H9 (cell line): ENCODE measurements around the gene RNF145. TPM values are rescaled to one million over a fixed set of nuclear protein-coding genes. Genes with fewer than 3 reads are reported as not detected.

ENCODE experiments used
- DNase-seq: peaks from one replicate; pipeline ENCODE4 v3.0.0-alpha.2; 2017
- H2AFZ ChIP-seq: one replicate; pipeline ENCODE4 v1.6.1; 2013; ENCODE audit warnings: mild to moderate bottlenecking, low read length, control low read depth, moderate library complexity
- H2AK5ac ChIP-seq: 2 replicates; pipeline ENCODE4 v1.6.1; 2013; ENCODE audit warnings: low read length, control low read depth, mixed read lengths; ENCODE audit not compliant: insufficient read length
- H2BK120ac ChIP-seq: one replicate; pipeline ENCODE4 v1.6.1; 2013; ENCODE audit warnings: low read depth, mild to moderate bottlenecking, low read length, control low read depth, inconsistent platforms; ENCODE audit not compliant: poor library complexity, severe bottlenecking
- H2BK12ac ChIP-seq: 2 replicates; pipeline ENCODE4 v1.6.1; 2013; ENCODE audit warnings: low read length, control low read depth, mixed read lengths, low read depth; ENCODE audit not compliant: insufficient read length
- H2BK15ac ChIP-seq: 2 replicates; pipeline ENCODE4 v1.6.1; 2013; ENCODE audit warnings: low read depth, low read length, control low read depth
- H2BK20ac ChIP-seq: one replicate; pipeline ENCODE4 v1.6.1; 2013; ENCODE audit warnings: low read depth, mild to moderate bottlenecking, low read length, control low read depth, inconsistent platforms; ENCODE audit not compliant: poor library complexity, severe bottlenecking
- H2BK5ac ChIP-seq: 2 replicates; pipeline ENCODE4 v1.6.1; 2013; ENCODE audit warnings: low read length, control low read depth, mixed read lengths; ENCODE audit not compliant: insufficient read length
- H3K14ac ChIP-seq: 2 replicates; pipeline ENCODE4 v1.6.1; 2013; ENCODE audit warnings: low read length, control low read depth; ENCODE audit not compliant: insufficient read depth
- H3K18ac ChIP-seq: 2 replicates; pipeline ENCODE4 v1.6.1; 2013; ENCODE audit warnings: low read depth, mild to moderate bottlenecking, mixed read lengths, low read length, control low read depth; ENCODE audit not compliant: insufficient read length
- H3K23ac ChIP-seq: 2 replicates; pipeline ENCODE4 v1.6.1; 2013; ENCODE audit warnings: low read length, control low read depth, mixed read lengths, low read depth; ENCODE audit not compliant: insufficient read length
- H3K23me2 ChIP-seq: 2 replicates; pipeline ENCODE4 v1.6.1; 2013; ENCODE audit warnings: low read depth, mild to moderate bottlenecking, mixed read lengths, low read length, control low read depth; ENCODE audit not compliant: insufficient read length, poor library complexity, severe bottlenecking
- H3K27ac ChIP-seq: 2 replicates; pipeline ENCODE4 v1.5.1; 2013; ENCODE audit warnings: low read length, control low read depth, mixed read lengths, low read depth; ENCODE audit not compliant: insufficient read length
- H3K27me3 ChIP-seq: 2 replicates; pipeline ENCODE4 v1.6.1; 2013; ENCODE audit warnings: low read length, control low read depth, inconsistent platforms; ENCODE audit not compliant: insufficient read depth
- H3K4ac ChIP-seq: 2 replicates; pipeline ENCODE4 v1.6.1; 2013; ENCODE audit warnings: low read depth, mild to moderate bottlenecking, control low read depth, inconsistent platforms, low read length, moderate library complexity
- H3K4me1 ChIP-seq: 2 replicates; pipeline ENCODE4 v1.6.1; 2013; ENCODE audit warnings: low read length, control low read depth, inconsistent platforms; ENCODE audit not compliant: insufficient read depth
- H3K4me2 ChIP-seq: 2 replicates; pipeline ENCODE4 v1.6.1; 2013; ENCODE audit warnings: low read length, control low read depth, mixed read lengths; ENCODE audit not compliant: insufficient read length, insufficient read depth
- H3K56ac ChIP-seq: 2 replicates; pipeline ENCODE4 v1.6.1; 2013; ENCODE audit warnings: low read depth, mild to moderate bottlenecking, mixed read lengths, low read length, control low read depth; ENCODE audit not compliant: insufficient read length
- H3K79me1 ChIP-seq: 2 replicates; pipeline ENCODE4 v1.6.1; 2013; ENCODE audit warnings: low read depth, mild to moderate bottlenecking, moderate library complexity, low read length, control low read depth, inconsistent platforms; ENCODE audit not compliant: insufficient read depth, poor library complexity, severe bottlenecking
- H3K79me2 ChIP-seq: 2 replicates; pipeline ENCODE4 v1.6.1; 2013; ENCODE audit warnings: low read length, control low read depth, inconsistent platforms; ENCODE audit not compliant: insufficient read depth
- H3K9ac ChIP-seq: 2 replicates; pipeline ENCODE4 v1.6.1; 2013; ENCODE audit warnings: low read length, control low read depth, mixed read lengths; ENCODE audit not compliant: insufficient read length; ENCODE audit errors: extremely low read depth
- H3K9me3 ChIP-seq: one replicate; pipeline ENCODE4 v1.6.1; 2013; ENCODE audit warnings: low read depth, low read length, inconsistent platforms; ENCODE audit not compliant: control insufficient read depth
- H3T11ph ChIP-seq: one replicate; pipeline ENCODE4 v1.6.1; 2013; ENCODE audit warnings: mild to moderate bottlenecking, low read length, control low read depth, inconsistent platforms
- H4K20me1 ChIP-seq: one replicate; pipeline ENCODE4 v1.6.1; 2013; ENCODE audit not compliant: control insufficient read depth, insufficient read length, insufficient read depth
- H4K5ac ChIP-seq: 2 replicates; pipeline ENCODE4 v1.6.1; 2013; ENCODE audit warnings: low read depth, mild to moderate bottlenecking, mixed read lengths, low read length, control low read depth; ENCODE audit not compliant: insufficient read length
- H4K8ac ChIP-seq: replicated peaks from 2 replicates; pipeline ENCODE4 v1.6.1; 2013; ENCODE audit warnings: low read length, control low read depth, mixed read lengths, low read depth; ENCODE audit not compliant: insufficient read length
- H4K91ac ChIP-seq: 2 replicates; pipeline ENCODE4 v1.6.1; 2013; ENCODE audit warnings: low read depth, mild to moderate bottlenecking, moderate library complexity, mixed read lengths, low read length, control low read depth; ENCODE audit not compliant: insufficient read length
- H3K27ac Mint-ChIP-seq, 3 experiments: 2 replicates in 2 of 3; 3 replicates in 1 of 3; pipeline ENCODE4 v1.8.0; 2020 to 2021; ENCODE audit warnings: mixed read lengths in 3 of 3, mild to moderate bottlenecking in 1 of 3, moderate library complexity in 1 of 3
- H3K27me3 Mint-ChIP-seq: 2 replicates; pipeline ENCODE4 v1.8.0; 2021; ENCODE audit warnings: low read depth, mild to moderate bottlenecking, moderate library complexity, mixed read lengths
- H3K36me3 Mint-ChIP-seq, 3 experiments: 2 replicates in 2 of 3; 3 replicates in 1 of 3; pipeline ENCODE4 v1.8.0; 2020 to 2021; ENCODE audit warnings: low read depth in 3 of 3, mixed read lengths in 3 of 3; ENCODE audit not compliant: insufficient read depth in 1 of 3
- H3K4me1 Mint-ChIP-seq, 2 experiments: 2 replicates each; pipeline ENCODE4 v1.8.0; 2020; ENCODE audit warnings: mixed read lengths in 2 of 2
- H3K4me3 Mint-ChIP-seq, 2 experiments: 2 replicates in 1 of 2; 3 replicates in 1 of 2; pipeline ENCODE4 v1.8.0; 2020 to 2021; ENCODE audit warnings: mild to moderate bottlenecking in 2 of 2, mixed read lengths in 2 of 2, moderate library complexity in 1 of 2
- H3K9me3 Mint-ChIP-seq, 2 experiments: 2 replicates in 1 of 2; 3 replicates in 1 of 2; pipeline ENCODE4 v1.8.0; 2020; ENCODE audit warnings: mild to moderate bottlenecking in 2 of 2, mixed read lengths in 2 of 2, moderate library complexity in 1 of 2
- WGBS: extraction: QIAGEN DNeasy Blood & Tissue Kit; methylation state at CpG from one replicate; pipeline ENCODE4 v1.1.7; 2013; ENCODE audit warnings: missing lambda C conversion rate, low lambda C conversion rate, mixed read lengths; ENCODE audit not compliant: insufficient read length; ENCODE audit errors: extremely low coverage; 5-methylcytosine and 5-hydroxymethylcytosine counted together
- total RNA-seq: library from RNA; stranded (reverse); gene quantifications from 2 replicates; pipeline ENCODE4 v1.2.1, GENCODE V29; 2021
- TF ChIP-seq, protein P1 (sequence below): fragments of 200-600 bp; sonication (generic); conservative IDR thresholded peaks from 3 replicates; pipeline ENCODE4 v1.8.0; 2021; ENCODE audit warnings: antibody characterized with exemption, mild to moderate bottlenecking

Gene RNF145
- total RNA-seq, 1 experiment from 2014 or later, result 59.1 TPM

DNA sequence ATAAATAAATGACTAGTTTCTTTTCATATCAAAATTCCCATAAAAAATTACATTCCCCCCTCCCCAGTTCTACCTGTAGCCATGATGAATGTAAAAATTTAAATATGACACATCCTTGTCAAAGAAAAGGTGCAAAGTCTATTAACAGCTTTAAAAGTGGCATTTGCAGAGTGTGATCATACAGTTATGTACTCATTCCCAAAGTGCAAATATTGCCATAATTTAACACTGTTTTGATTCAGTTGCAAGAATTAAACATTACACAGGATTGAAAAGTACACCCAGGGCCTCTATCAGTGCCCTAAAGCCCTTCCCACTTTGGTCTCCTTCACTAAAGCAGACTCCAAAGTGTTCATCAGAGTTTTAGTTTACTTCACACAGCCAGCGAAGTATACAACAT lies 51.8 kb downstream of the RNF145 start:
- Histone ChIP-seq H2AFZ (no peak overlapping the region), H2BK15ac (no peak overlapping the region), H2AK5ac (no peak overlapping the region), H3K23me2 (no peaks in the 10 kb centered on the region), H3K9ac (no peak overlapping the region), H3K27ac (no peak overlapping the region), H3K14ac (no peak overlapping the region), H3K79me1 (no peaks in the 10 kb centered on the region), H3K4me1 (no peaks in the 10 kb centered on the region), H3T11ph (no peak overlapping the region), H3K56ac (no peak overlapping the region), H4K8ac (no peak overlapping the region), H3K23ac (no peak overlapping the region), H4K5ac (no peak overlapping the region), H4K20me1 (no peaks in the 10 kb centered on the region), H2BK120ac (no peak overlapping the region), H3K27me3 (no peaks in the 10 kb centered on the region), H4K91ac (no peak overlapping the region), H3K4me2 (no peak overlapping the region), H3K9me3 (no peaks in the 10 kb centered on the region), H2BK5ac (no peak overlapping the region), H2BK20ac (no peak overlapping the region), H3K18ac (no peak overlapping the region), H3K4ac (no peak overlapping the region), H3K79me2 (no peaks in the 10 kb centered on the region), H2BK12ac (no peak overlapping the region)
- WGBS, result no CpG with 5 or more reads among the region's 1 CpG
- Mint-ChIP-seq H3K9me3 (no peaks in the 10 kb centered on the region), H3K4me3 (no peak overlapping the region), H3K27ac (no peak overlapping the region), H3K27me3 (no peaks in the 10 kb centered on the region), H3K4me1 (peaks cover 13 to 17% of the 10 kb centered on the region in 2 experiments), H3K36me3 (peaks cover 9 to 37% (median 21%) of the 10 kb centered on the region in 3 experiments; a peak in 6 of 7 replicates)
- no peak for DNase-seq
- TF ChIP-seq, protein P1, sequence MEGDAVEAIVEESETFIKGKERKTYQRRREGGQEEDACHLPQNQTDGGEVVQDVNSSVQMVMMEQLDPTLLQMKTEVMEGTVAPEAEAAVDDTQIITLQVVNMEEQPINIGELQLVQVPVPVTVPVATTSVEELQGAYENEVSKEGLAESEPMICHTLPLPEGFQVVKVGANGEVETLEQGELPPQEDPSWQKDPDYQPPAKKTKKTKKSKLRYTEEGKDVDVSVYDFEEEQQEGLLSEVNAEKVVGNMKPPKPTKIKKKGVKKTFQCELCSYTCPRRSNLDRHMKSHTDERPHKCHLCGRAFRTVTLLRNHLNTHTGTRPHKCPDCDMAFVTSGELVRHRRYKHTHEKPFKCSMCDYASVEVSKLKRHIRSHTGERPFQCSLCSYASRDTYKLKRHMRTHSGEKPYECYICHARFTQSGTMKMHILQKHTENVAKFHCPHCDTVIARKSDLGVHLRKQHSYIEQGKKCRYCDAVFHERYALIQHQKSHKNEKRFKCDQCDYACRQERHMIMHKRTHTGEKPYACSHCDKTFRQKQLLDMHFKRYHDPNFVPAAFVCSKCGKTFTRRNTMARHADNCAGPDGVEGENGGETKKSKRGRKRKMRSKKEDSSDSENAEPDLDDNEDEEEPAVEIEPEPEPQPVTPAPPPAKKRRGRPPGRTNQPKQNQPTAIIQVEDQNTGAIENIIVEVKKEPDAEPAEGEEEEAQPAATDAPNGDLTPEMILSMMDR, result no peak
